ENCODE data around the gene DSCAM. TPM values are rescaled to one million over a fixed set of nuclear protein-coding genes. Genes with fewer than 3 reads are reported as not detected.
"Not testable (repeated sequence)": the region's sequence is repeated elsewhere in the genome, so short reads cannot be mapped to it uniquely, and the experiment has no call there.

Gene DSCAM
- total RNA-seq, 1 experiment from 2014 or later: not detected

DNA sequence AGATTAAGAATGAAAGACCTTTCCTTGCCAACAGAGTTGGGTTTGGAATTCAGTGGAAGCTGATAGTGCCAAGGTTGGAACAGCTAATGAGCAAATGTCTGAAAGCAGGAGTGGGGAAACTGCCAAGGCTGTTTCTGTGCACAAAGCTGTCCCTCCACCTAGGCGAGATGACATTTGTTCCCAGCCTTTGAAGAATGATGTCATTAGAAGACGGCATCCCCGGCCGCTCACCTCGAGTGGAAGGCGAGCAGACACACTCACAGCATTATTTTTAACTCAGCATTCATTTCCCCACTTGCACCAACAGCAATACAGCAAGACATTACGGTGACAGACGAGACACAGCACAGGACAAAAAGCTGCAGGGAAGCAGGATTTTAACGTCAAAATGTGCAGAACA is 515.8 kb downstream of the DSCAM start:
- DNase-seq (ENCODE audit: low read depth): no peak

- DNase-seq (ENCODE audit: low read depth): no peak
Observed at GRCh38 chr21:40324389-40324788, 522.6 kb downstream of the DSCAM start.

- not testable (repeated sequence) for DNase-seq (ENCODE audit: low read depth)
Observed at GRCh38 chr21:40320718-40321117, 526.2 kb downstream of the DSCAM start.

GRCh38 chr21:40318371-40318770 is 528.6 kb downstream of the DSCAM start:
- DNase-seq (ENCODE audit: low read depth): no peak

GRCh38 chr21:40316104-40316503 is 530.9 kb downstream of the DSCAM start:
- no peak for DNase-seq (ENCODE audit: low read depth)

GRCh38 chr21:40315626-40316025 is 531.3 kb downstream of the DSCAM start:
- DNase-seq (ENCODE audit: low read depth): no peak

- DNase-seq (ENCODE audit: low read depth): no peak
Observed at GRCh38 chr21:40313260-40313659, 533.7 kb downstream of the DSCAM start.

DNA sequence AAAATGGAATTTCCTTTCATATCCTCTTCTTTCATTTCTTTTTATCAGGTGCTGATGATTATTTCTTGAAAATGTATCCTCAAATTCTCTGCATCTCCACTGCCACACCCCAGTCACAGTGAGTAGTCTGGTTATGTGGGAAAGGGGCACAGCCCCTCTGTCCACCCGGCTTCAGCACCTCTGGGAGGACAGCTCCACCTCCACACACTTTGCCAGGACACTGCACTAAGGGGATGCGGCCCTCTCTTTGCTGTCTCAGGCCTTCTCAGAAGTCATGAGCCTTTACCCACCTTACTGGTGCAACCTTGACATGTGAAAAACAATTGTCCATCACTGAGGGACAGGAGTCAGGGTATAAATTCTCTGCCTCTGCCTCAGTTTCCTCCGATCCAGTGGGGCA is 546.7 kb downstream of the DSCAM start:
- no peak for DNase-seq (ENCODE audit: low read depth)

- DNase-seq (ENCODE audit: low read depth): no peak
Observed at GRCh38 chr21:40299451-40299850, 547.5 kb downstream of the DSCAM start.

DNA sequence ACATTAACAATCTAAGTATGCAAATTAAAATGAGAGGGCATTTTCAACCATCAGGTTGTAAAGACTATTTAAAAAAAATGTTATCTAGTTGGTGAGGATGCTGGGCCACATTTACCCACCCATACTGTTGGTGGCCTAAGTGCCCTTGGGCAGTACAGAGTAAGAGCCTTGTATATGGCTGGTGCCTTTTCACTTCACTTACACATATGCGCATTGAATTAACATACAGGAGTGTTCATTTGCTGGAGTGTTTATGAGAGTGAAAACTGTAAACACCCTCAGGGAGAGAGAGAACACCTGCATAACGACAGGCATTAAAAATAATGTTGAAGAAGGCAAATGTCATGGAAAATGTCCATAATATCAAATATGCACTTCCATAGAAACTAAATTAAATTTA is 552.6 kb downstream of the DSCAM start:
- DNase-seq (ENCODE audit: low read depth): no peak

DNA sequence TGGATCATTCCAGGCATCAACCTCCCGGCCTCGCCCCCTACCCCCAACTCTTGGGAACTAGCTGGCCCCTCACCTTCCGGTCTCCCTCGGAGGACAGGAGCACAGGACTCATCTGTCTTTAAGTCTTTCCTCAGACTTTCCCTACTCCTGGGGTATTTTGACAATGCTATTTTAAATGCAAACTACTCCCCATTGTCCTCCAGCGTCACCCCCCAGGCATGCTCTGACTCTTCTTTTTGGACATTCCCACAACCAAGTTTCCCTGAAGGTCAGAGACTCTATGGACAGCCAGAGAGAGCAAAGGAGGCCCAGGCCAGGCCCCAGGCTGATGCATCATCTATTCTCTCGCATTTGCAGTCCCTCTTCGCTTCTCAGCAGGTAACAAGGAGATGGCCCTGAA is 555.4 kb downstream of the DSCAM start:
- DNase-seq (ENCODE audit: low read depth): no peak

GRCh38 chr21:40284409-40284808 is 562.5 kb downstream of the DSCAM start:
- no peak for DNase-seq (ENCODE audit: low read depth)

DNA sequence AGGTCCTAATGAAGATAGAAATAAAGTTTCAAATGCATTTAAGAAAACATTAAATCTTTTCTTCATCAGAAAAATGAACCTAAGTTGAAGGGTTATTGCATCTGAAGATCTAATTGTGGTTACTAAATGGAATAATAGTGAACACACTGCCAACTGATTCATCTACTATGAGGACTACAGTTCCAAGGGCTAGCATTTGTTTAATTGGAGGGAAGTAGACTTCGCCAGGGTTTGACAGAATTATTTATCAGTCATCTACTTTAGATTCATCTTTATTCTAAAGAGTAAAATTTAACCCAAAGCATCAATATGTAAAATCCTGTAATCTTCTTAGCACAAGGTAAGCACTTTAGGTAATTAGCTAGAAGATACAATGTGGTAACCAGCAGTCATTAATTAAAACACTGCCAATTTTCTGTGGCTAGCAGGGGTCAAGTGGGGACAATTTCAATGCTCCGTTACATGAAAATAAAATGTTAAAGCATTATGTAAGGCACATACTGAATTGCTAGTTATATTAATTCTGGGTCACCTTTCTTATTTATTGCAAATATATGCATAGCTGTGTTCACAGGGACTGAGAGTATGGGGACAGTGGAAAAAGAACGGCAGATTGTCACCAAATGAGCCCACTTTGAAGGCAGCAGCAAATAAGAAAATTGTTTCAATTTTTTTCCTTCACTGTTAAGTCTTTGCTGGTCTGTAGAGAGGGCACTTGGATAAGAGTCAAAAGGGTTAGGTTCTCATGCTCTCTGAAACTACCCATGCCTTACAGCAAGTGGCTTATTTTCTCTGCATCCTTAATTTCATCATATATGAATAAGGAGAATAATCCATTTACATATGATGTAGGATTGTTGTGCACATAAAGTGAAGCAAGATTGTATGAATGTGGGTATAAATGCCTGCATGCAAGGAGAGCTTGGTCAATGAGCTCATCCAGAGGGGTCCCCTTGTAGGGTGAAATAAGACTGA is 563.8 kb downstream of the DSCAM start:
- DNase-seq (ENCODE audit: low read depth): no peak

DNA sequence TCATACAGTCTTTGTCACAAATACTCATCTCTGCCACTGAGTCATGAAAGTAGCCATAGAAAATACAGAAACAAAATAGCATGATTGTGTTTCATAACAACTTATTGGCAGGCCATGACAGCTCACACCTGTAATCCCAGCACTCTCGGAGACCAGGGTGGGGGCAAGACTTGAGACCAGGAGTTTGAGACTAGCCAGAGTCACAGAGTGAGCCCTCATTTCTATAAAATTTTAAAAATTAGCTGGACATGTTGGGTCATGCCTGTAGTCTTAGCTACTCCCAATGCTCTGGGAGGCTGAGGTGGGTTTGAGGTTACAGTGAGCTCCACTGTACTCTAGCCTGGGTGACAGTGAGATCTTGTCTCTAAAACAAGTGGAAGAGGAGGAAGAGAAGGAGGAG is 568.6 kb downstream of the DSCAM start:
- DNase-seq (ENCODE audit: low read depth): no peak

DNA sequence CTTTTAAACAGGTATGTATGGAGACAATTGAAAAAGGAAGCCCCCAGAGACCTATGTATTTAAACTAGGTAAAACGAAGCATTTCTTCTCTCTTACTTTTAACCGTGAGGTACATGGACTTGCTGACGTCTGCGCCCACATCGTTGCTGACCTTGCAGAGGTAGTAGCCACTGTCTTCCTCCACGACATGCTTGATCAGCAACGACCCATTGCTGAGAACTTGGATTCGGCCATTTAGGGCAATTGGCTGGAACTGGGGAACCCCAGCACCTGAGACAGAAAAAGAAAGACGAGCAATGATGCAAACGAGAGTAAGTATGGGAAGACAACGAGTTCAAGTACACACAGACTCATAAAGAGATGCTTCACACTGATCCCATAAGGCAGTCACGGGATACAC is 571.0 kb downstream of the DSCAM start:
- DNase-seq (ENCODE audit: low read depth): no peak

DNA sequence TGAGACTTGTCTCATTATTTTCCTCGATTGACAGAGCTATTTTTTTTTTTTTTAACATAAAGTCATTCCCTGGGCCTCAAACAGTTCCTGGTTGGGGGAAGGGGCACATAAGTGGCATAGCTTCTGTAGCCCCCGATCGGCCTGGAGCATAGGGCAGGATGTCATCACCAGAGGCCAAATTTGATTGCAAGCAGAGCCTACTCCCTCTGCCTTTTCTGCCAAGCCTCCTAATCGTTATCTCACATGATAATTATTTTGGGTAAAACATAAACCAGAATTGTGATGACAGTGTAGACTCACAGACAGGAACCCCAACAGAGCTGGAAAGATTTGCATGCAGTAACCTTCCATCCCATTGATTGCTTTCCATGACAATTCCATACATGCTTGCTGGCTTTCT is 574.9 kb downstream of the DSCAM start:
- DNase-seq (ENCODE audit: low read depth): no peak

GRCh38 chr21:40271164-40271563 is 575.8 kb downstream of the DSCAM start:
- DNase-seq (ENCODE audit: low read depth): no peak

DNA sequence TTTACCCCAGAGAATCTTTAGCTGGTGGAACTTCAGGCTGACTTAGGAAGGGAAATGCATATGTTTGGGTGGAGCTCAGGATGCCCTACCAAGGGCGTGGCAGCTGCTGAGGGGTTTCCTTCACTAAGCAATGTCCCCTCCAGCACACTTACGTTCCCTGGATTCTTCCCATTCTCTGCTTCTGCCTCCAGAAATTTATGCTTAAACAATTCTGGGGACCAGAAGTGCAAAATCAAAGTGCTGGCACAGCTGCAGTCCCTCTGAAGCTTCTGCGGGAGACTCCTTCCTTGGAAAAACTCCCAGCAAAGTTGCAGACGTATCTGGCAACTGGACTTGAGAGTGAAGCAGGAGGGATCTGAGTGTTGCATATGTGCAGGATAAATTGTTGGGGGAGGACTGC is 576.9 kb downstream of the DSCAM start:
- DNase-seq (ENCODE audit: low read depth): no peak

DNA sequence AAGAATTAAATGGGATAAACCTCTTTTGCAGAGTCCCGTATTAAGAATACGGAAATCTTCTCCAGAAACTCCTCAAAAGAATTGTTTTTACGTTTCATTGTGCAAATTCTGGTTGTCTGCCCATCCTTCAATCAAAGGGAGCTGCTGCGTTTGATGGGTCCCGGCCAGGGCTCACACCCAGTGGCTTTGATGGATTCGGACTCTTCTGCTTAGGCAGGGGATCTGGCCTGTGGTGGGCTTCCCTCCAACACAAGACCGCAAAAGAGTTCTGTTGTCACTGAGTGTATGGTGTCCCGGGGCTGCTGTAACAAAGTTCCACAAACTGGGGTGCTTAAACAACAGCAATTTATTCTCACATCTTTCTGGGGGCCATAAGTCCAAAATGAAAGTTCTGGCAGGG is 577.7 kb downstream of the DSCAM start:
- no peak for DNase-seq (ENCODE audit: low read depth)

- not testable (repeated sequence) for DNase-seq (ENCODE audit: low read depth)
Observed at GRCh38 chr21:40258456-40258855, 588.5 kb downstream of the DSCAM start.

DNA sequence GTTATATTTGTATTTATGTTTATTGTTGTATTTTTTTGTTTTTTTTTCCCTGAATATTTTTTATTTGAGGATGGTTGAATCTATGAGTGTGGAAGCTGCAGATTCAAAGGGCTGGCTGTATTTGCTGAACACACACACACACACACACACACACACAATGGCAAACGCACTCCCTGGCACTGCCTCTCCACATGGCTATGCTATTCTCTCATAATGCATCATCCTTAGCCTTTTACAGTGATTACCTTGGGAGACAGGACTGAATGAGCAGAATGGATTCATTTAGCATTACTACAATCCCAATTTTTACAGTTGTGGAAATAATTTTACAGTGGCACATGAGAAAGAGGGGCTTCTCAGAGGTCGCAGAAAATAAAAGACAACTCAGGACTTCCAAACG is 589.6 kb downstream of the DSCAM start:
- DNase-seq (ENCODE audit: low read depth): no peak

GRCh38 chr21:40255518-40256444 is 591.2 kb downstream of the DSCAM start:
- no peak for DNase-seq (ENCODE audit: low read depth)

Data from LHCN-M2 (cell line).